Frontal cortex (tissue), 4 donors: ENCODE results near the gene SYNGAP1. TPM values are rescaled to one million over a fixed set of nuclear protein-coding genes. Genes with fewer than 3 reads are reported as not detected.
A peak's percentile ranks its signal among the peaks of the same experiment; 100 is the strongest.
"Not testable (repeated sequence)": the region's sequence is repeated elsewhere in the genome, so short reads cannot be mapped to it uniquely, and the experiment has no call there.

Experiments
- DNase-seq, 2 donors: peaks; one replicate each; pipeline ENCODE4 v3.0.0; 2012; ENCODE audit warnings: low spot score in 2 of 2
- FAIRE-seq: peaks from 2 replicates; lab custom pipeline; 2012; peaks lifted over from hg19 to GRCh38; lab: Jason Lieb, UNC
- total RNA-seq: library from RNA; depleted of rRNA; stranded (reverse); fragments of >200 nt; gene quantifications from one replicate; pipeline ENCODE4 v1.2.3, GENCODE V29; 2014
- donor health status: control.
- donor health status: control.
- donor health status: control.

The SYNGAP1 gene
- total RNA-seq, 1 donor from 2014 or later: 35.1 TPM

DNA sequence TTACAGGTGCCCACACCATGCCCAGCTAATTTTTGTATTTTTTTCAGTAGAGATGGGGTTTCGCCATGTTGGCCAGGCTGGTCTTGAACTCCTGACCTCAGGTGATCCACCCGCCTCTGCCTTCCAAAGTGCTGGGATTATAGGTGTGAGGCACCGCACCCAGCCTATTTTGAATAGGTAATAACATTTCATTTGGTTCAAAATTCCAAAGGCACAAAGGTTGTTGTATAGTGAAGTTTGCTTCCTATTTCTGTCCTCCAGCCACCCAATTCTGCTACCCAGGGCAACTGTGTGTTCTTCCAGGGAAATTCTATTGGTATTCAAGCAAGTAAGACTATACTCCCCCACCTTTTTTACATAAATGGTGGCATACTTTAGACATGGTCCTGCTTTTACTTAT lies 21.3 kb upstream of the SYNGAP1 start:
- not testable (repeated sequence) for DNase-seq, FAIRE-seq

DNA sequence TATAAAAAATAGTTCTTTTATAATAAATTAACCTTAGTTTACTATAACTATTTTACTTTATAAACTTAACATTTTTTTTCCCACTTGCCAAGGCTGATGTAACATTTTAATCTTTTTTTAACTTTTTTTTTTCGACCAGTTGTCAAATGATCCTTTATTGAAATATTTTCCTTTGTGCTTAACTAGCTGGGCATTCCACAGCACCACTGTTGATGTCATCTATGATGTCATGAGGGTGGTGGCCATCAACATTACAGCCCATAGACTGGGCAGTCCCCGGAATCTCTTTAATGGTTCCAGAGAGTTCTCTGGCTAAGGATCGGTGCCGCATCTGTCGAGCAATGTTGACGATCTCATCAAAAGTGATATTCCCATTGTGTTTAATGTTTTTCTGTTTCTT lies 20.0 kb upstream of the SYNGAP1 start:
- FAIRE-seq, DNase-seq: not testable (repeated sequence)

DNA sequence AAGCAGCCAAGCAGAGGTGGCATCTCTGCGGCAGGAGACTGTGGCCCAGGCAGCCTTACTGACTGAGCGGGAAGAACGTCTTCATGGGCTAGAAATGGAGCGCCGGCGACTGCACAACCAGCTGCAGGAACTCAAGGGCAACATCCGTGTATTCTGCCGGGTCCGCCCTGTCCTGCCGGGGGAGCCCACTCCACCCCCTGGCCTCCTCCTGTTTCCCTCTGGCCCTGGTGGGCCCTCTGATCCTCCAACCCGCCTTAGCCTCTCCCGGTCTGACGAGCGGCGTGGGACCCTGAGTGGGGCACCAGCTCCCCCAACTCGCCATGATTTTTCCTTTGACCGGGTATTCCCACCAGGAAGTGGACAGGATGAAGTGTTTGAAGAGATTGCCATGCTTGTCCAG lies 15.0 kb upstream of the SYNGAP1 start:
- FAIRE-seq: no peak

DNA sequence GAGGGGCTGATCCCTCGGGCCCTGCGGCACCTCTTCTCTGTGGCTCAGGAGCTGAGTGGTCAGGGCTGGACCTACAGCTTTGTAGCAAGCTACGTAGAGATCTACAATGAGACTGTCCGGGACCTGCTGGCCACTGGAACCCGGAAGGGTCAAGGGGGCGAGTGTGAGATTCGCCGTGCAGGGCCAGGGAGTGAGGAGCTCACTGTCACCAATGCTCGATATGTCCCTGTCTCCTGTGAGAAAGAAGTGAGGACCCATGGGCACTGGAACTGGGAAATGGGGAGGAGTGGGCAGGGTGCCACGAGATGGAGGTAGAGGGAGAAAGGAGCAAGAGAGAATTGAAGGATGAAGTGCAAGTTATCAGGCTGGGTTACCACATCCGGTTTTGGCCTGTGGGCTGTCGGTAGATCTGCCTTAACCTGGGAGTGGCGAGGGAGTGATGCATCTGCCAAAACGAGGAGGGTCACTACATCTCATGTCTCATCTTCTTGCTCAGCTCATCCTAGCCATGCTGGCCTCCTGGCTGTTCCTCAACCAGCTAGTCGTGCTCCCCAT lies 14.4 kb upstream of the SYNGAP1 start:
- DNase-seq: no peak
- no peak for FAIRE-seq

More for the DNA sequence above, 15.0 kb upstream of the SYNGAP1 start:
- no peak for DNase-seq

DNA sequence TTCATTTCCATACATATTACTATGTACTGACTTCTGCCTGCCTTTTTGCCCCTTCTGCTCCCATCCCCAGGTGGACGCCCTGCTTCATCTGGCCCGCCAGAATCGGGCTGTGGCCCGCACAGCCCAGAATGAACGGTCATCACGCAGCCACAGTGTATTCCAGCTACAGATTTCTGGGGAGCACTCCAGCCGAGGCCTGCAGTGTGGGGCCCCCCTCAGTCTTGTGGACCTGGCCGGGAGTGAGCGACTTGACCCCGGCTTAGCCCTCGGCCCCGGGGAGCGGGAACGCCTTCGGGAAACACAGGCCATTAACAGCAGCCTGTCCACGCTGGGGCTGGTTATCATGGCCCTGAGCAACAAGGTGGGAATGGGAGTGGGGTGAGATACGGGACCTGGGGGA lies 13.7 kb upstream of the SYNGAP1 start:
- DNase-seq (no peak), FAIRE-seq (no peak)

DNA sequence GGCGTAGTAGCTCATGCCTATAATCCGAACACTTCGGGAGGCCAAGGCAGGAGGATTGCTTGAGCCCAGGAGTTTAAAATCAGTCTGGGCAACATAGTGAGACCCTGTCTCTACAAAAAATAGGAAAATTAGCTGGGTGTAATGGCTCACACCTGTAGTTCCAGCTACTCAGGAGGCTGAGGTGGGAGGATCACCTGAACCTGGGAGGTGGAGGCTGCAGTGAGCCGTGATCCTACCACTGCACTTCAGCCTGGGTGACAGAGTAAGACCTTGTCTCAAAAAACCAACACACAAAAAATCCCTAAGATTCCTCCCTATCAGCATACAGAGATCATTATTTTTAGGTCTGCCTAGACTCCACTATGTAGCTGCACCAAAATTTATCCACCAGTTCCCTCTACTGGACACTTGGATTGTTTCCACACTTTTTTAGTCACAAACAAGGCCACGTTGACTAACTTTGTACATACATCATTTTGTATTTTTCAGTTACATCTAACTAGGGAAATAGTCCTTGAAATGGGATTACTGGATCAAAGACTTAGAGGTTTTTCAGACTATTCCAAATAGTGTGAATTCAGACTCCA lies 12.6 kb upstream of the SYNGAP1 start:
- no peak for FAIRE-seq
- no peak for DNase-seq

DNA sequence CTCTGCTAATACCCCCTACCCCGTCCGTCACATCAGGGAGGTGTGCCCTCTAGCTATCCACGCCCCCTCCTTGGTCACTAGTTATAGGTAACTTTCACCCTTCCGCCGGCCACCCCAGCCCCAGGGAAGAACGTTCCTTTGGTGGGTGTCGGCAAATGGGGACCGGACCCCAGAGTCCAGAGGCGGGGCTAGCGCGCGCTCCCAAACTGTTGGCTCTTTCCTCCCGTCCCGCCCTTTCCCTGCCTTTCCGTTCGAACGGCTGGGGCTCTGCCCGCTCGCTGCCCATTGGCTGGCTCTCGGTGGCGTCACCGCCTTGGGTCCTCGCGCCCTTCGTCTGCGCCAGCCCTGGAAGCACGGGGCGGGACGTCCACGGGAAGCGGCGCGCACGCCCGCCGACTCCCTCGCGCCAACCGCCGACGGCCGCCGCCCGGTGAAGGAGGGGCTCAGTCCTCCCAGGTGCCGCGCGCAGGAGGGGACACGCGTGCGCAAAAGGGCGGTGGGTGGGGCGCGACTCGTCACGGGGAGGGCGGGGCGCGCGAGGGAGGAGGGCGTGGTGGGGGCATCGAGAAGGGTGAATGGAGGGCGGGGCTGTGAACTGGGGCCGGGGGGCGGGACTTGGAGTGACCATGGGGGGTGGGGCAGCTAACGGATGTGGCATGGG lies 9.7 kb upstream of the SYNGAP1 start:
- DNase-seq (peak; percentile 99), FAIRE-seq (no peak)

DNA sequence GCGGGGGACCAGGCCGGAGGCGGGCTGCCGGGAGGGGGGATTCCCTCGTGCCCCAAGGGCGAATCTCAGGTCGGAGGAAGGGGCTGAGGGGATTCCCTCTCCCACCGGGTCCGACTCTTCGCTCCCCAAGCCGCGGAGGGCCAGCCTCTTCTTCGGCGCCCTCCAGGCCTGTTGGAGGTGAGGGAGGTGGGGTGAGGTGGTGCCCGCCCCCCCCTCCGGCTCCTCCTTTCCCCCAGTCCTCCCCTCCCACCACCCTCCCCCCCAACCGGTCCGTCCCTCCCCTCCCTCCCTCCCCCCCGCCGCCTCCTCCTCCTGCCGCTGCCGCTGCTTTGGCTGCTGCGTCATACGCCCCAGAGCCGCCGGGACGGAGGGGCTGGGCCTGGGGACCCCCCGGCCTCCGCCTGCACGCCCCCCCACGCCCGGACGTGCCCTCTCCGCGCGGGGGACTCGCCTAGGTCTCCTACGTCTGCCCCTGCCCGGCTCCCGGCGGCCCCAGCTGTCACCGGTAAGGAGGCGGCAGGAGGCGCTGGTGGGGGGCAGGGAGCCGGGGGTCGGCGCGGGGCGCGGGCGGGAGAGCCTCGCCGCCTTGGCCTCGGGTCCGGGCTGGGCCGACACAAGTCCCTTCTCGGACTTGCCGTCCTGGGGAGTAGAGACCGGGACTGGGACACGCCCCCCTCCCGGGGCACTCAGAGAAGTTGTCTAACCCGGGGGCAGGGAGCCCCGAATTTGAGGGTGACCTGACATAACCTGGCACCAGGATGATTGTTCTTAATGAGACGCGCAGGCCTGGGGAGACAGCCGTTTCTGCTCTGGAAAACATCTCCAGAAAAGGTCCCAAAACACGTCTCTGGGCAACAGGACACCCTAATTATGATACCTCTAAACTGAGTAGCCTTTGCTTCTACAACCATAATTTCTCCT lies 8.9 kb upstream of the SYNGAP1 start, which contains the start of gene PHF1:
Gene PHF1 (plus strand): TSS at position 304 of the 921 bp plus-strand sequence. CDS start 1,250 bp downstream, outside the sequence.
- no peak for FAIRE-seq

DNA sequence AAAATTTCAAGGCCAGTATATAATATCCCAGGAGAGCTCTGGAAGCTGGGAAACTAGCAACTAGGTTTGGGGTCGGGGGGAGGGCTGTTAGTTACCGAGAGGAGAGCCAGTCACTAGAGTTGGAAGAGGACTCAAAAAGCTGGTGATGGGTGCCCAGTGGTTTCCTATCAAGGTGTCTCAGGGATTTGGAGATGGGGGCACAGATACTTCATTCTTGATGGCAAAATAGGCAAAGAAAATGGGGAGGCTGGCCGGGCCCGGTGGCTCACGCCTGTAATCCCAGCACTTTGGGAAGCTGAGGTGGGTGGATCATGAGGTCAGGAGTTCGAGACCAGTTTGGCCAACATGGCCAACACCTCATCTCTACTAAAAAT lies 8.2 kb upstream of the SYNGAP1 start:
- DNase-seq: no peak

More for the DNA sequence above, 8.9 kb upstream of the SYNGAP1 start, which contains the start of gene PHF1:
- peak; percentile 86 to 88 for DNase-seq

DNA sequence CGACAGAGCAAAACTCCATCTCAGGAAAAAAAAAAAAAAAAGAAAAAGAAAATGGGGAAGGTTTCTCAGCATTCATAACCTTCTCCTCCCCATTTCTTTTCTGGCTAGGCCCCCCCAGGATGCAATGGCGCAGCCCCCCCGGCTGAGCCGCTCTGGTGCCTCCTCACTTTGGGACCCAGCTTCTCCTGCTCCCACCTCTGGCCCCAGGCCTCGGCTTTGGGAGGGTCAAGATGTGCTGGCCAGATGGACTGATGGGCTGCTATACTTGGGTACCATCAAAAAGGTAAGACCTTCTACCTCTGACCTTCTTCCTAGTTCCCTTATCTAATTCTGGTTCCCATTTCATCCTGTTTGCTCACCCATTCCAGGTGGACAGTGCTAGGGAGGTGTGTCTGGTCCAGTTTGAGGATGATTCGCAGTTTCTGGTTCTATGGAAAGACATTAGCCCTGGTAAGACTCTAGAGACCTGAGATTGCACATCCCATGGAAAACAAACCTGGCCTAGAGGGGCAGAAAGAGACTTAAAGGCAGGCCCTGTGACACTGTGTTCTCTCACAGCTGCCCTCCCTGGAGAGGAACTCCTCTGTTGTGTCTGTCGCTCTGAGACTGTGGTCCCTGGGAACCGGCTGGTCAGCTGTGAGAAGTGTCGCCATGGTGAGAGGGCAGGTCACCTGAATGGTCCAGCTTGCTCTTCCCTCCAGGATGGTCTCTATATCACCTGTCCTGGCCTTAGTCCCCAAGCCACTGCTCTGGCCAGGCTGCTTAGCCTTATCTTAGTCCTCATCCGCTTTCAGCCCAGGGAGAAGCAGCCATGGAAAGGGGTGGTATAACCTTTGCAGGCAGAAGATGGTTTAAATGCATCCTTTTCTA lies 7.5 kb upstream of the SYNGAP1 start:
- no peak for DNase-seq
- FAIRE-seq: no peak

More for the DNA sequence above, 8.2 kb upstream of the SYNGAP1 start:
- no peak for FAIRE-seq

DNA sequence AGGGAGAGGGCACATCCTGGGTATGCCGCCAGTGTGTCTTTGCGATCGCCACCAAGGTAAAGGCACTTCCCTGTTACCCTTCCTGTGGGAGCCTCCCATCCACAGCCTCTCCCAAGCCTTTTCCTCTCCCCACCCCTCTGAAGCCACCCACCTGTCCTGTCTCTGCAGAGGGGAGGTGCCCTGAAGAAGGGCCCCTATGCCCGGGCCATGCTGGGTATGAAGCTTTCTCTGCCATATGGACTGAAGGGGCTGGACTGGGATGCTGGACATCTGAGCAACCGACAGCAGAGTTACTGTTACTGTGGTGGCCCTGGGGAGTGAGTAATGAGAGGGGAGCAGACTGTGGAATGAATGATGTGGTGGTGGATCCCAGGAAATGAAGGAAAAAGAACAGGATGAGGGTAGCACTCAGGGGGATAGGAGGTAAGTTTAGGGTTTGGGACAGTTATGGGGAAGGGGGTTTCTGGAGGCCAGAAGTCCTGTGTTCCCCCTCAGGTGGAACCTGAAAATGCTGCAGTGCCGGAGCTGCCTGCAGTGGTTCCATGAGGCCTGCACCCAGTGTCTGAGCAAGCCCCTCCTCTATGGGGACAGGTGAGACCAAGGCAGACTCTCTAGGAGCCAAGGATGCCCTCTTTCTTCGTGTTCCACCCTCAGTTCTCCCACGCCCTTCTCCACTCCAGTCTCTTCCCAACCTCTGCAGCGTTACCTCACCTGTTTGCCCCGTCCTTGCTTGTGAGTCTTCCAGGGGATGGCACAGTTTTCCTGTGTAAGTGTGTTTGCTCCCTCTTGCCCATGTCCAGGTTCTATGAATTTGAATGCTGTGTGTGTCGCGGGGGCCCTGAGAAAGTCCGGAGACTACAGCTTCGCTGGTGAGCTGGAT lies 6.4 kb upstream of the SYNGAP1 start:
- FAIRE-seq (no peak), DNase-seq (no peak)

DNA sequence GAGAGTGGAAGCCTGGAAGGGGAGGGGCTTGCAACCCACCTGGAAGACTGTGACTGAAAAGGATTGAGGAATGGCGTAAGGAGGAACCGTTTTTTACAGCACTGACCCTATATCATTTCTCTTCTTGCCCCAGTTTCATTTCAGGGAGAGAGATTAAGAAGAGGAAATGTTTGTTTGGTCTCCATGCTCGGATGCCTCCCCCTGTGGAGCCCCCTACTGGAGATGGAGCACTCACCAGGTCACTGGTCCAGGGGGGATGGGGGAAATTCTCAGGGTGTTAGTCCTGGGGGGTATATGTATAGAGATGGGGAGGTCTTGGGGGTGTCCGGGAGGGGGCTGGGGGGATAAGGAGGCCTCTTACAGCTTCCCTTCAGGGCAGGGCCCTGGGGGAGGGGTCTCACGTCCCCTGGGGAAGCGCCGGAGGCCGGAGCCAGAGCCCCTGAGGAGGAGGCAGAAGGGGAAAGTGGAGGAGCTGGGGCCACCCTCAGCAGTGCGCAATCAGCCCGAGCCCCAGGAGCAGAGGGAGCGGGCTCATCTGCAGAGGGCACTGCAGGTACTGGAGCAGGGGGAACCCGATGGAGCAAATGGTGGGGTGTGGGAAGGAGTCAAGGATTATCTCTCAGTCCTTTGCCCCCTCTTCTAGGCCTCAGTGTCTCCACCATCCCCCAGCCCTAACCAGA lies 5.1 kb upstream of the SYNGAP1 start:
- FAIRE-seq: no peak
- no peak for DNase-seq

DNA sequence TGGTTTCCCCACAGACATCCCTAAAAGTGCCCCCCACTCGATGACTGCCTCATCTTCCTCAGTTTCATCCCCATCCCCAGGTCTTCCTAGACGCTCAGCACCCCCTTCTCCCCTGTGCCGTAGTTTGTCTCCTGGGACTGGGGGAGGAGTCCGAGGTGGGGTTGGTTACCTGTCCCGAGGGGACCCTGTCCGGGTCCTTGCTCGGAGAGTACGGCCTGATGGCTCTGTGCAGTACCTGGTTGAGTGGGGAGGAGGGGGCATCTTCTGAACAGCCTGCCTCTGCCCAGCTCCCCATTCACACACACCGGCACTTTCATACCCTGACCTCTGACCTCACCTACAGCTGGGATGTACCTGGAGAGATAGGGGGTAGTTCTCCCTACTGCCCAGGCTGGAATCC lies 4.0 kb upstream of the SYNGAP1 start:
- no peak for FAIRE-seq

DNA sequence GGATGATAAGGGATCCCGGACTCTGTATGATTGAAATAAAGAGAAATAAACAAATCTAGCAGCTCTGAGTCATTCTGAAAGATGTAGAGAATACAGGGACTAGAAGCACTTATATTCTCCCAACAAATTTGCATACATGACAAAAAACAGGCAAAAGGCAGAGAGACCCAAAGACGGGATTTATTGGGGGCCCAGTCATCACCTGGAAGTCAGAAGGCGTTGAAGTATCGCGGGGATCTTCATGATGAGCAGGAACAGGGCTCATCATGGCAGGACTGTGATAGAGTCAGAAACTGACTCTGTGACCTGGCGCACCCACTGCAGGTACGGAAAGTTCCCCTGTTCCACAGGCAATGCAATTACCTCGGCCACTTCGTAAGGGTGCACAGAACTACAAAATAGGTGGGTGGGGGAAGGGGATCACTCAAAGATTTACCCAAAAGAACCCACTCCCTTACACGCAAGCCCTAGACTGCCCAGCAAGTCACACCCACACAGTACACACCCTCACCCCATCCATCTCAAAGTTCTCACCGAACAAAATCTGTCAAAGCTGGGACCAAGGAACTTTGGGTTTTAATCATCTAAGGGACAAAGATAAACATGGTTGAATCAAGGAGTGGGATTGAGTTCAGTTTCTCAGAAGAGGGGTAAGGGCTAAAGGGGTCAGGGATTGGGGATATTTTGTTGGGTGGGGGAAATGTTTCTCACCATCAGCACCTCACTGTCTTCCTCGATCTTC lies 3.3 kb upstream of the SYNGAP1 start:
- FAIRE-seq (no peak), DNase-seq (no peak)

More for the DNA sequence above, 4.0 kb upstream of the SYNGAP1 start:
- DNase-seq: no peak

DNA sequence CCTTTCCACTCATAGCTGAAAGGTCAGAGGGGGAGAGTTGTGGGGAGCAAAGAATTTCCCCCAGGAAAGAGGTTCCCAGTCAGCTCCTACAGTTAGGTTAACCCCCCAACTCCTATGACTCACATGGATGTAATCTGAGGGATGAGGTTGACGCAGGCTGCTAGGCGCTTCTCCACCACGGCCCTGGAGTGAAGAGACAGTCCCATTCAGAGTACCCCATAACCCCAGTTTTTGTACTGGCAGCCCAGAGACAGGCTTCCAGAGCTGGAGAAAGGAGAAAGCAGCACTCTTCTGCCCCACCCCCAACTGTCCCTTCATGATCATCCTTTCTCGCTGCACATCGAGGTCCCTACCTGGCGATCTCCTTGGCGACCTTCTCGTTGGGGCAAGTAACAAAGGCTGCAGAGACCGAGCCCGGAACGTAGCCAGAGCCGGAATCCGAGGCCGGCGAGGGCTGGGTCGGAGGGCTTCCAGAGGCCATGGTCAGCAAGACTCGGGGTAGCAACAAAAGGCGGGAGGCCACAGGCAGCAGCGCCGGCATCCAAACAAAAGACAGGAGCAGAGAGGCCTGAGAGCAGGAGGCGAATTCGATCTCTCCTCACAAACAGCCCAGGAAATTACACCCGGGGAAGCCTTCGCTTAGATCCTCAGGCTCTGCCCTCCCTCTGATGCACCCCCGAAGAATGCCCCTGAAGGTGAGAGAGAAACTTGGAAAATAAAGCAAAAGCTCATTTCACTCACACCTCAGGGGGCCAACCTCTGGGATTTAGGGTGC lies 2.5 kb upstream of the SYNGAP1 start:
- no peak for DNase-seq
- FAIRE-seq: no peak

DNA sequence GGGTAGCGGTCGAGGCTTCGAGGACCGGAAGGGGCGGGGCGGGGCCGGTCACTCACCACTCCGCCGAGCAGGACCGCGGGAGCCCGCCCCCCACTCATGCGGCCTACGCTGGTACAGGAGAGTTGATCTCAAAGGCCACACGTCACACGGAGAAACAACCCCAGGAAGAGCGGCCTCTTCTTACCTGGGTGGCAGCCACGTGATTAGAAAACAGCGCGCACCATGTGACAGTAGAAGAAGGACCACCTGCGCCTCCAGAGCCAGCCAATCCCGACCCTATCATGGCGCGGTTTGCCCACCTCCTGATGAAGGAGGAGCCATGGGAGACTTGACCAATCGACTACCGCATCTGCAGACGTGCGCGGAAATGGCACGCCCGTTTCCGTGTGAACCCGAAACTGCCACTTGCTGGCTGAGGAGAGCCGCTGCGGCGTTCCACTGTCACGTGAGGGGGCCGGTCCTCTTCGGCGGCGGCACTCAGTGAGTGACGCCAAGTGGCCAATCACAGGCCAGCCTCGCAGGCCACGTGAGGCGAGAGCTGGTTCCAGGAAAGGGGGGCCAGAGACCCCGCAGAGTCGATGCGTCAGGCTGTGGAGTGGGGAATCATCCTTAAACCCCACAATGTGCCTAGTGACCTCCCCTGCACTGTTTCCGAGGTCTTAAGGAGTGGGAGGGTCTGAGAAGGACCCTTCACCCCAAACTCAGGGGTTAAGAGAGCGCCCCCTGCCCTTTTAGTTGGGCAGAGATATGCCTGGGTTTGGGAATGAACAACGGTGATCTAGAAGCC lies 1.8 kb upstream of the SYNGAP1 start, which contains the start of gene CUTA:
Gene CUTA (minus strand): TSS at position 205 of the 787 bp plus-strand sequence. CDS start 107 bp downstream, at position 98.
- FAIRE-seq: peak; percentile 93
- peak; percentile 97 for DNase-seq
